ENCODE data around the gene LGR4.

DNA sequence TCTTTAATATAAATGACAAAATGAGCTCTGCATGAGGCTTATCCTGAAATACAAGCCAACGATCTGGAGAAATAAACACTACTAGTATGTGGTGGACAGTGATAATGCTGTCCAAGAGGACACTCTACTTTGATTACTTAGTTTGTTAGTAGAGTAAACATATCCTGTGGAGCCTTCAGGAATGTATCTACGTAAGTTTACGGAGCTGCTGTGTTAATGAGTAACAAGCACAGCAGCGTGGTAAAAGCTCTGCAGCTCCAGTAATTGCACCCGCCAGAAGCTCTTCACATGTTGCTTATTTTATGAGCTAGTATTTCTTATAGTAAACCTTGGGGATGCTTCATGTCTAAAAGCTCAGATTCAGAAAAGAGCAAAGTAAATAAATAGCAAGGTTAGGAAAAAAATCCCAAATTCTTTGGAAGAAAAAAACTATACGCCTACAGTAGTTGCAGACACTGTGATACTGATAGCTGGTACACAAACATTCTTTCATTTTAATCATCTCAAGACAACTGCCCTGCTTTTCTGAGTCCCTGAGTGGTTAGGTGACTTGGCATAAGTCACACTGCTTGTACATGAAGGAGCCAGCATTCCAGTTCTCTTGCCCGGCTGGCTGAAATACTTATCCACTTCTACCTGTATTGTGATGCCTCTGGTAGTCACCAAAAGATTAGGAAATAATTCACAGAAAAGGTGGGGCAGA is 76.9 kb downstream of the LGR4 start:
- TF ChIP-seq JUNB (IDR thresholded peaks at IDR 0.05; ENCODE audit: unreplicated experiment) (no peak), CTCF (conservative IDR thresholded peaks at IDR 0.05; ENCODE audit: low read depth in 2 of 2) (no peak), POLR2AphosphoS5 (IDR thresholded peaks at IDR 0.05; ENCODE audit: low read depth) (no peak)

Measured in GM23338 (cell line).